Activated T-cell treated with anti-CD3 and anti-CD28 coated beads, Interleukin-2, amount 50 U/mL, for 48 hours (primary cell): ENCODE measurements around the gene KRT6C.
"Not testable (repeated sequence)": the region's sequence is repeated elsewhere in the genome, so short reads cannot be mapped to it uniquely, and the experiment has no call there.

Experiments used
- DNase-seq, 2 experiments: peaks; one replicate each; pipeline ENCODE4 v3.0.0-alpha.2; 2020

KRT6C gene

DNA sequence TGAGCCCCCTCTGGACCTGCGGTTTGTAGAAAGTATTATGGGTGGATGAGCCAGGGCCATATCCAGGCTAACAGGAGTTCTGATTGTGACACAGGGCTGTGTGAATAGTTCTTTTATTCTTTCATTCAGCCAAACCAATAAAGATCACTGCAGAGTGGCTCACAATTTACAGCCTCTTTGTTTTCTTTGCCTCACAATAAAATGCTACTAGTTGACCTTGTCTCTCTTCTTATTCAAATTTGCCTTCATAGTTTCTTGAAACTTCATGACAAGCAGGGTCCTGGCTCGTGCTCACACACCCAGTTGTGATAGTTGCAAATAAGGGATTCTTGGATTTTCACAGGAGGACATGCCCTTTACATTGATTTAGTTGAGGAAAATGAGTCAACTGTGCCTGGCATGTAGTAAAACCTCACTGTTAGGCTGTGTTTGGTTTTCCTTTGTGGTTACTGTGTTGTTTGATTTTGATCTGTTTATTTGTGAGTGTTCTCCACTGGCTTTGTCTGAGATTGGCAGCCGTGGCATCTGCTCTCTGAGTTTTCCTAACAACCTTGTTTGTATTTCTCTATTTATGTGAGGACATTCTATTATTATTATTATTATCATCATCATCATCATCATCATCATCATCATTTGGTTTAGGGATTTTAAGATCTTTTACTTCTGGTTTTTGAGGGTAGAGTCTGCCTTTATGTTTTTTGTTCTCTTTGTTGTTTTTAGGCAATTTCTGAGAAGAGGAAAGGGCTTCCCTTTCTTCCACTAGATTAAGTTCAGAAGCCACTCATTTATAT, 19.0 kb downstream of the KRT6C start:
- DNase-seq: no peak

- DNase-seq: no peak
Measured at GRCh38 chr12:52452101-52452500, 21.5 kb downstream of the KRT6C start, which contains the start of gene KRT6B. KRT6B (minus strand) TSS chr12:52452146; CDS start chr12:52452078, 68 bp downstream.

DNA sequence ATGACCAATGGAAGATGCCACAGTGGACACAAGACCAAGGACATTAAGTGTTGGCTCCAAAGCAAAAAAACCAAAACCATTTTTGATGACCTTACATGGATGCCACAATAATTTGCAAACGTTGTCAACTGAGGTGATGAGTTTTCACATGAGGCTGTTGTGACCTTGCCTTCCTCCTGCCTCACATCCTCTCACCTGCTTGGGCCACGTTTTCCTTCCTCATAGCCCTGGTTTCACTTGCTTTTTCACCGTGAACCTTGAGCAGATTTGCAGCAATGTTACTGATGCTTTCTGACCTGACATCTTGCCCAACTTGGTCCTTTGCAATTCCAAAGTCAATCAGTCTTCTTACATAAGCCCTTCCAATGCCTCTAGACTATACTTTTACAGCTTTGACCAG, 25.4 kb downstream of the KRT6C start:
- no peak for DNase-seq

GRCh38 chr12:52447196-52447595, 26.4 kb downstream of the KRT6C start:
- DNase-seq: not testable (repeated sequence)

GRCh38 chr12:52446367-52447045, 27.1 kb downstream of the KRT6C start:
- DNase-seq: no peak

- DNase-seq: no peak
Measured at GRCh38 chr12:52445876-52446275, 27.7 kb downstream of the KRT6C start.

DNA sequence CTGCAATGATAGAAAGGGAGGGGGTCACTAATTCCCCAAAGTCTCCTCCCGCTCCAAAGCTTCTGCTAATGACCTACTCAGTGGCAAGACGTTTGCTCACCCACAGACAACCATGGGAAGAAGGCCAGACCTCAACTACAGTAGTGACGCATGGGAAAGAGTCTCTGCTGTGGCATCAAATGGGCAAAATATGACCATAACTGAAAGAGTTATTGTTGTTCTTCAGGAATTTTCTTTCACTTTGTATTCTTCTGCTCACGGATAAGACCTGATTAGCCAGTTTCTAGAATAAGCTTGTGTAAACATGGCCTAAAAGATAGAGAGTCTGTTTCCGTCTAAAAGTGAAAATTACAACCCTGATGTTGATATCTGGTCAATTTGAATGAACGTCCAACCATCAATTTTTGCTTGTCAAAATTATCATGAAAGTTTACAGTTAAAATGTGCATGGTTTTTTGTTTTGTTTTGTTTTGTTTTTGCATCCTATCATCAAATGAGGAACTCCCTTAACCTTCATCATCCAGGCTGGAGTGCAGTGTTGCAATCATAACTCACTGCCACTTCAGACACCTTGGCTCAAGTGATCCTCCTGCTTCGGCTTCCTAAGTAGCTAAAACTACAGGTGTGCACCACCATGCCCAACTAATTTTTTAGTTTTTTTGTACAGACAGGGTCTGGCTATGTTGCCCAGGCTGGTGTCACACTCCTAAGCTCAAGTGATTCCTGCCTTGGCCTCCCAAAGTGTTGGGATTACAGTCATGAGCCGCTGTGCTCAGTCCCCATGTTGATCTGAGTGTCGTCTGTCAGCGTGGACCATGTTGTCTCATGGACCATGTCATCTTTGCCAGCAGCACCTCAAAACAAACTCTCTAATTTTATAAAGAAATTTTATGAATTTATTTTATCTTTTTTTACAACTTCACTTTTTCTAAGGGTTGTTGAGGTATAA, 28.7 kb downstream of the KRT6C start:
- DNase-seq: no peak

GRCh38 chr12:52443966-52444365, 29.6 kb downstream of the KRT6C start:
- DNase-seq: no peak

DNA sequence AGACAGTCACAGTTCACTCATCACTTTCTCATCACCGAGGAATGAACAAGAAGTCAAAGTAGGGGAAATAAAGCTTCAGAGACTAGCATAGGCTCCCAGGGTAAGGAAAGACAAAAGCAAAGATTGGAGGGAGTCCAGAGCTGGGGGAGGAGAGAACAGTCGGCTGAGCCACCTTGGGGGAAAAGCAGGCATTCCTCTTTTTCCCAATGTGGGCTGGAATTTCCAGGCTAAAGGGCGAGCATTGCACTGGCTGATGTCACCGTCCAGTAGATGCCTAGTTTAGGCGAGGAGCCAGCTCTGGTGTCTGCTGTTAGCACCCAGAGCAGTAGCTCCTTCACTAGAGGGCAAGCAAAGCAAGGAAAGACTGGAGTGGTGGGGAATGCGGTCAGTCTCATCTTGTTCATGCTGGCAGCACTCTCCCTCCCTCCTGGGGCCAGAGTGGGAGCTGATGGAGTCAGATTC, 31.0 kb downstream of the KRT6C start:
- DNase-seq: no peak

GRCh38 chr12:52441320-52441911, 32.2 kb downstream of the KRT6C start:
- no peak for DNase-seq

DNA sequence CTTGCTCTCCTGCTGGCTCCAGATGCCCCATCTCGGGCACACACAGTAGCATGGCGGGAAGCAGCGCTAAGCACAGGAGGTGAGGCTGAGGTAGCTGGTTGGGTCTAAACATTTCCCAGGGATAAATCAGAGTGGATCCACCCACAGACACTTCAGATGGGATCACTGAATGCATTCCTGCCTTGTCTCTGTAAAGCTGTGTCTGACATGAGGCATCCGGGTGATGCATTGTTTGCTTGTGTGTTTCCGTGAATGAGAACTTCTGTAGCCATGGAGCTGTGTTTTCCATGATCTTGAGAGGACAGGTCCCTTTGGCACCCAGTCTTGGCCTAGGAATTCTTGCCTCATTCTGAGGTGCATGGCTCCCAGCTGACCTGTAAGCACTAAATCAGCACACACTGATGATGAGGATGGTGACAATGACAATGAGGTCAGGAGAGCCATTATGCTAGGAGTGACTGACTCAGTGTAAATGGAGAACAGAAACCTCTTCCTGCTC, 32.7 kb downstream of the KRT6C start:
- DNase-seq: no peak

DNA sequence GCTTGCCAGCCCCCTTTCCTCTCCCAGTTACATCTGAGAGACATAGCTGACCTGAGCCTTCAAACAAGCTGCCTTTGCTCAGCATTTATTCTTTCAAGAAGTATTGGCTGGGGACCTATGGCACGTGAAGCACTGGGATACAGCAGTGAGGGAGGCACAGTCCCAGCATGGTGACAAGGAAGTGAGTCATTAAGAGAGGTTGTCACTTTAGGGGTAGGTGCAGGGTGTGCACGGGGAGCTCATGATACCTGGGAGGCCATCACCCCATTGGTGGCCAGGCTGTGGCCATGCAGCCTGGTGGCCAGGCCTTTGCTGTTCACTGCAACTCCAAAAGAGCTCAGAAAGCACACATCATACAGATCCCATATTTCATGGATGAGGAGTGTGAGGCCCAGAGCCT, 33.8 kb downstream of the KRT6C start:
- no peak for DNase-seq

DNA sequence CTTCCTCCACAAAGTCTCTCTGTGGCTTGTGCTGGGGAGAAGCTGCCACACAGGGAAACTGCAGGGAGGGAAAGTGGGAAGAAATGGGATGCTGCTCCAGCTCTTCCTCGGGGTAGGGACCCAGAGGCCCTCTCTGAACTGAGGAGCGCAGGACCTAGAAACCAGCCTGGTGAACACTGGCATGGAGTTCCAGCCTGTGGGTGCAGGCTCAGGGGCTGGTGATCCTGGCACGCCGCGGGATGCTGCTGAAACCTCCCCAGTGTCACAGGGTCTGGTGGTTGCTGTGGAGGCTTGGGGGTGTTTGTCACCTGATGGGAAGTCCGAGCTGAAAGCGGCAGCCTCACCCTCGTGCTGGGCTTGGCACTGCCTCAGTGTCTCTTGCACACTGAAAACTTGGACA, 34.2 kb downstream of the KRT6C start:
- DNase-seq: no peak

DNA sequence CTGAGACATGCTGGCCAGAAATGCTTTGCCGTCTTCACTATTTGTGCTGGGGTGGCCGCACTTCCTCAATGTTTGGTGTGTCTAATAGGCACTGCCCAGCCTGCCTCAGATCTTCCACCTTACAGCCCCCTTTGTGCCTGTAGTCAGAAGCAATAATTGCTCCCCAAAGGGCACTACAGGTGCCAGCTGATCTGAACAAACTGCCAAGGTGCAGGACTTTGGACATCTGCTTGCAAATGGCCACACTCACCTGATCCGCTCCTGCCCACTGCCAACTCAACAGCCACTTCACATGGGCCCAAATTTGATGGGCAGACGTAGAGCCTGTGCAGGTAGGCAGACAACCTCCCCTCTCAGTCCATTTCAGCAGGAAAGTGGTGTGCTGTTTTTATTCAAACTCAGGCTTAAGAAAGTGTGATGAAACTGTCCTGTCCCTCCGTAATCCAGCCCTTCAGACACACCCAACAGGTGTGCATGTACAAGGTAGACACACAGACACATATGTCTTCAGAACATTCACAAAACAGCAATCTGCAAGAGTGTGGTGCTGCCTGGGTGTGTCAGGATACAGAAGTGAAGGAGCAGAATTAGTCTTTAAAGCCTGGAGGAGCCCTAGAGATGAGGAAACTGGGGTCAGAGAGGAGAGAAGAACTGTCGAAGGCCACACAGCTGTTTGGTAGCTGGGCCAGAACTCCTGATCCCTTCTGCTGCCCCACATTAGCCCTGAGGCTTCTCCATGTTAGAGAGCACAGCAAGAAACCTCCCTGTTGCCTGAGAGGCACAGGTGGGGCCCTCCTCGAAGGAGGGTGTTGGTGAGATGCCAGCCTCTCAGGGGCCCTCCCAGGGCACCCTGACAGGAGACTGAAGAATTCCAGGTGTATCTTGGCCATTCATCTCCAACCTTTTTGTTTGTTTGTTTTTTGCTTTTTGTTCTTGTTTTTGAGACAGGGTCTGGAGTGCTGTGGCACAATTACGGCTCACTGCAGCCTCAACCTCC, 35.0 kb downstream of the KRT6C start:
- DNase-seq: no peak

DNA sequence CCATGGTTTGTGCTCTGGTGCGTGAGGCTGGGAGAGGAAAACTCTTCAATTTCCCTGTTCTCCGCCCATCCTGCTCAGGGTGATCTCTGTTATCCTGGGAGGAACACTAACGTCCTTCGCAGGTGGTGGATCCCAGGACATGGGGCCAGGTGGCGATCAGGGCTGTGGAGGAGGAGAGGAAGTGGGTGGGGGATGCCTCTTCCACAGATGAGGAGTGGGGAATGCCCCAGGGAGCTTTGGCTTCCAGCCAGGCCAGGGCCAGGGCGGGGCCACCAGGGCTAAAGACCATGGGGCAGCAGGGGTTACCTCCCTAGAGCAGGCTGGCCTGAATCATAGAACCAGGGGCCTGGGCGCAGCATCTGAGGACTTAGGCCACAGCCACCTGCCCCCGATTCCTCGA, 36.1 kb downstream of the KRT6C start:
- DNase-seq: no peak

GRCh38 chr12:52436828-52437474, 36.7 kb downstream of the KRT6C start:
- DNase-seq: no peak

- no peak for DNase-seq
Measured at GRCh38 chr12:52436000-52436827, 37.4 kb downstream of the KRT6C start.

DNA sequence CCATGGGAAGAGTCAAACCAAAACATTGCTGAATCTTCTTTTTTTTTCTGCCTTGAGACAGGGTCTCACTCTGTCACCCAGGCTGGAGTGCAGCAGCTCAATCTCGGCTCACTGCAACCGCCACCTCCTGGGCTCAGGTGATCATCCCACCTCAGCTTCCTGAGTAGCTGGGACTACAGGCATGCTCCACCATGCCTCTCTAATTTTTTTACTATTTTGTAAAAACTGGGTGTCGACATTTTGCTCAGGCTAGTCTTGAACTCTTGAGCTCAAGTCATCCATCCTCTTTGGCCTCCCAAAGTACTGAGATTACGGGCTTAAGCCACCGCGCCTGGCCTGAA, 38.0 kb downstream of the KRT6C start:
- no peak for DNase-seq

DNA sequence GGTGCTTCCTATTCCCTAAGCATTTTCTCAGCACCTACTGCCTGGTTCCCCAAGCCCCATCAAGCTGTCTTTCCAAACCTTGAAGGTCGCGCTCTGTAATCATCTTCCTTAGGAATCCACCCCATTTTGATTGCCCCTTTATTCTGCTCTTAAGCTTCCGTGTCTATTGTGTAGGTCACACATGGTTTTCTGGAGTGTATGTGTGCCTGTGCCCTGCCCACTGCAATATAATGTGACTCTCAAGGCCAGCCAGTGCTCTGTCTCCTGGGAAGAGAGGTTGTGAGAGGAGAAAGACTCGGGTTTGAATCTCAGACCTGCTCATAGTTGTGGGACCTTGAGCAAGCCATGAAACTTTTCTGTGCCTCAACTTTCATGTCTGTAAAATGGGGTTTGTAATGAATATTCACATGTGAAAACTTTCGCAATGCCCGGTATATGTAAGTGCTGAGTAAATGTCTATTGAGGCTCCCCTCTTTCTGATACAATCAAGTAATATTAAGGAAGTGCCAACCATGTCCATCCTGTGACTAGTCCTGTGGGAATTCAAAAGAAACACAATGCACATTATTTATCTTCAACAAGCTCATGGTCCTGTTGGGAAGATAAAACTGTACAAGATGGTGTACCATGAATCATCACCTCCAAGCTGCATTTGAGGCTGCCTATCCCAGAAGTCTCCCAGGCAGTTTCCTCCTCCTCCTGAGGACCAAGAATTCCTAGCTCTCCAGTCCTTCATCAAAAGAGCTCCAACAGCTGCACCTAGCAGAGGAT, 38.7 kb downstream of the KRT6C start:
- DNase-seq: no peak
